GM12878 (cell line): ENCODE results near the gene WWC2. TPM values are rescaled to one million over a fixed set of nuclear protein-coding genes. Genes with fewer than 3 reads are reported as not detected.

Source experiments
- ATAC-seq: fragments of 200-7000 bp; cut with Tn5 transposase; 3 replicates; pipeline ENCODE4 v1.9.1; 2020; ENCODE audit warnings: mild to moderate bottlenecking, moderate library complexity
- BruUV-seq: library from RNA; stranded (reverse); fragments of 400-500 nt; replicated peaks from 2 replicates; lab custom pipeline; 2021; lab: Mats Ljungman, UMichigan
- CTCF ChIA-PET: fragments of 300-600 bp; sonication (Branson Sonifier 250); formaldehyde crosslinking; extraction: SDS; loops from one replicate; lab custom pipeline; 2021; ENCODE audit warnings: inconsistent platforms; lab: Yijun Ruan, JAX
- POLR2A ChIA-PET: fragments of 350-600 bp; formaldehyde crosslinking; extraction: SDS; loops from one replicate; lab custom pipeline; 2021; ENCODE audit warnings: inconsistent platforms; lab: Charles Lee
- RAD21 ChIA-PET: fragments of 300-600 bp; sonication (Branson Sonifier 250); formaldehyde crosslinking; loops from one replicate; lab custom pipeline; 2023; ENCODE audit warnings: antibody characterized with exemption; ENCODE audit not compliant: unreplicated experiment; lab: Charles Lee
- SMC1A ChIA-PET: fragments of 300-600 bp; sonication (Branson Sonifier 250); formaldehyde crosslinking; loops from one replicate; lab custom pipeline; 2023; ENCODE audit not compliant: unreplicated experiment, uncharacterized antibody; lab: Charles Lee
- DNase-seq: peaks from one replicate; pipeline ENCODE4 v3.0.0-alpha.2; 2011; ENCODE audit warnings: low read depth, low spot score
- FAIRE-seq: peaks from 3 replicates; lab custom pipeline; 2011; peaks lifted over from hg19 to GRCh38; lab: Jason Lieb, UNC
- H2AFZ ChIP-seq: 2 replicates; pipeline ENCODE4 v1.6.0; 2011; ENCODE audit warnings: low read depth, low read length, control low read depth; ENCODE audit not compliant: control insufficient read depth
- H3K27ac ChIP-seq: 2 replicates; pipeline ENCODE4 v1.5.1; 2011; ENCODE audit warnings: control low read depth; ENCODE audit not compliant: control insufficient read depth, insufficient read depth
- H3K27me3 ChIP-seq, 2 experiments: replicated peaks in 1 of 2; 2 replicates each; pipeline versions ENCODE4 v1.6.0 to v1.6.1; 2011; ENCODE audit warnings: low read length in 1 of 2; ENCODE audit not compliant: control insufficient read depth in 2 of 2, insufficient read depth in 2 of 2
- H3K36me3 ChIP-seq, 2 experiments: 2 replicates each; pipeline ENCODE4 v1.5.1; 2011; ENCODE audit warnings: low read length in 1 of 2; ENCODE audit not compliant: control insufficient read depth in 2 of 2, insufficient read depth in 2 of 2
- H3K4me1 ChIP-seq: 2 replicates; pipeline ENCODE4 v1.6.1; 2011; ENCODE audit warnings: mild to moderate bottlenecking, low read length, moderate library complexity, mixed read lengths; ENCODE audit not compliant: control insufficient read depth, insufficient read depth
- H3K4me2 ChIP-seq: 2 replicates; pipeline ENCODE4 v1.6.0; 2011; ENCODE audit warnings: control low read depth; ENCODE audit not compliant: control insufficient read depth, insufficient read depth
- H3K4me3 ChIP-seq: fragments of 200-600 bp; sonication (generic); 2 replicates; pipeline ENCODE4 v1.5.1; 2016
- H3K79me2 ChIP-seq: 2 replicates; pipeline ENCODE4 v1.6.0; 2011; ENCODE audit warnings: low read length; ENCODE audit not compliant: control insufficient read depth, insufficient read depth
- H3K9ac ChIP-seq: 2 replicates; pipeline ENCODE4 v1.8.0; 2011; ENCODE audit warnings: low read length, control low read depth, mixed read lengths; ENCODE audit not compliant: control insufficient read depth, insufficient read depth
- H3K9me3 ChIP-seq: replicated peaks from 3 replicates; pipeline ENCODE4 v1.5.1; 2011; ENCODE audit warnings: mild to moderate bottlenecking, low read length; ENCODE audit not compliant: control insufficient read depth, insufficient read depth
- H4K20me1 ChIP-seq: 2 replicates; pipeline ENCODE4 v1.6.0; 2011; ENCODE audit not compliant: control insufficient read depth, insufficient read depth
- BACH1 ChIP-seq: fragments of 450-650 bp; IDR thresholded peaks from 2 replicates; pipeline ENCODE4 v1.6.1; 2017; ENCODE audit warnings: mild to moderate bottlenecking, borderline replicate concordance
- BHLHE40 ChIP-seq, 2 experiments: fragments of 450-650 bp in 1 of 2; IDR thresholded peaks; 2 replicates each; pipeline ENCODE4 v1.6.1; 2011 to 2017; ENCODE audit warnings: low read depth in 2 of 2, borderline replicate concordance in 1 of 2, improper control_type of control experiment in 1 of 2, low read length in 1 of 2, mild to moderate bottlenecking in 1 of 2
- CHD2 ChIP-seq: IDR thresholded peaks from 2 replicates; pipeline ENCODE4 v1.6.1; 2011; ENCODE audit warnings: low read depth, low read length, improper control_type of control experiment, borderline replicate concordance
- CREM ChIP-seq: IDR thresholded peaks from 2 replicates; pipeline ENCODE4 v1.6.1; 2014; ENCODE audit warnings: antibody characterized with exemption, low read depth
- GABPA ChIP-seq: IDR thresholded peaks from 2 replicates; pipeline ENCODE4 v1.6.1; 2014; ENCODE audit warnings: antibody characterized with exemption, low read depth, mild to moderate bottlenecking, inconsistent platforms
- HCFC1 ChIP-seq: fragments of 150-350 bp; IDR thresholded peaks from 2 replicates; pipeline ENCODE4 v1.6.1; 2014; ENCODE audit warnings: low read length
- IRF4 ChIP-seq: IDR thresholded peaks from 2 replicates; pipeline ENCODE4 v1.6.1; 2011; ENCODE audit warnings: low read depth, low read length
- MYB ChIP-seq: fragments of 150-350 bp; IDR thresholded peaks from 2 replicates; pipeline ENCODE4 v1.6.1; 2014; ENCODE audit warnings: mild to moderate bottlenecking, low read depth, low read length, borderline replicate concordance
- NFXL1 ChIP-seq: fragments of 450-650 bp; IDR thresholded peaks from 2 replicates; pipeline ENCODE4 v1.6.1; 2017; ENCODE audit warnings: antibody characterized with exemption, mild to moderate bottlenecking, borderline replicate concordance
- NR2F1 ChIP-seq: fragments of 450-650 bp; conservative IDR thresholded peaks from 2 replicates; pipeline ENCODE4 v1.6.1; 2017; ENCODE audit warnings: mild to moderate bottlenecking
- PAX8 ChIP-seq: fragments of 450-650 bp; IDR thresholded peaks from 2 replicates; pipeline ENCODE4 v1.6.1; 2017; ENCODE audit warnings: mild to moderate bottlenecking, moderate library complexity
- RAD21 ChIP-seq: IDR thresholded peaks from 2 replicates; pipeline ENCODE4 v1.6.1; 2011; ENCODE audit warnings: mild to moderate bottlenecking, low read depth, low read length, moderate library complexity; ENCODE audit not compliant: insufficient read depth
- RUNX3 ChIP-seq: IDR thresholded peaks from 2 replicates; pipeline ENCODE4 v1.6.1; 2012; ENCODE audit warnings: low read length, inconsistent platforms
- SIN3A ChIP-seq: IDR thresholded peaks from 2 replicates; pipeline ENCODE4 v1.6.1; 2012; ENCODE audit warnings: low read depth, low read length, improper control_type of control experiment
- SUPT20H ChIP-seq: IDR thresholded peaks from 2 replicates; pipeline ENCODE4 v1.6.1; 2011; ENCODE audit warnings: low read depth, mild to moderate bottlenecking, low read length, moderate library complexity, borderline replicate concordance; ENCODE audit not compliant: control insufficient read depth
- SUZ12 ChIP-seq: fragments of 200-600 bp; sonication (generic); IDR thresholded peaks from one replicate; pipeline ENCODE4 v1.6.1; 2018; ENCODE audit warnings: antibody characterized with exemption, mild to moderate bottlenecking; ENCODE audit not compliant: unreplicated experiment
- TCF7 ChIP-seq: IDR thresholded peaks from 2 replicates; pipeline ENCODE4 v1.6.1; 2014; ENCODE audit warnings: antibody characterized with exemption, borderline replicate concordance
- YY1 ChIP-seq: IDR thresholded peaks from 2 replicates; pipeline ENCODE4 v1.6.1; 2011; ENCODE audit warnings: low read depth, mild to moderate bottlenecking, low read length
- ZNF207 ChIP-seq: fragments of 450-650 bp; IDR thresholded peaks from 2 replicates; pipeline ENCODE4 v1.6.1; 2014; ENCODE audit warnings: antibody characterized with exemption, mild to moderate bottlenecking, borderline replicate concordance
- ZNF274 ChIP-seq: IDR thresholded peaks from one replicate; pipeline ENCODE4 v1.8.0; 2011; ENCODE audit not compliant: insufficient read length, insufficient read depth
- ZNF384 ChIP-seq: IDR thresholded peaks from 2 replicates; pipeline ENCODE4 v1.6.1; 2012; ENCODE audit warnings: low read depth, mild to moderate bottlenecking, low read length, improper control_type of control experiment, borderline replicate concordance
- whole genome bisulfite sequencing: methylation state at CpG from one replicate; pipeline ENCODE4 v1.1.6; 2016; ENCODE audit warnings: low lambda C conversion rate; ENCODE audit not compliant: insufficient replicate concordance, insufficient coverage; ENCODE audit errors: missing lambda C conversion rate; 5-methylcytosine and 5-hydroxymethylcytosine counted together
- in situ Hi-C: fragments of 300-500 bp; cut with MboI; formaldehyde crosslinking; loops from 9 replicates; pipeline ENCODE4 v1.14.3; 2018; ENCODE audit warnings: mixed read lengths
- intact Hi-C: fragments of 100-400 bp; cut with micrococcal nuclease; formaldehyde crosslinking; loops from one replicate; pipeline ENCODE4 v1.14.2; 2022; ENCODE audit not compliant: unreplicated experiment
- polyA plus RNA-seq, 11 experiments: library from polyadenylated mRNA; depleted of rRNA in 4 of 11; unstranded in 6 of 11; stranded (reverse) in 5 of 11; fragments of >200 nt; fragmentation: Nextera tagmentation in 4 of 11; fragmentation: Illumina TruSeq in 1 of 11; extraction: Ambion mirVana in 4 of 11; extraction: Trizol in 1 of 11; gene quantifications; 1 replicate in 1 of 11; 2 replicates in 10 of 11; pipeline versions ENCODE4 v1.2.1 to v1.2.3, GENCODE V29; 2011 to 2016; ENCODE audit warnings: inconsistent platforms in 2 of 11, missing spikeins in 2 of 11, low read depth in 1 of 11
- total RNA-seq, 4 experiments: library from RNA; depleted of rRNA in 3 of 4; stranded (reverse); fragments of >200 nt in 3 of 4; fragmentation: Illumina TruSeq in 1 of 4; extraction: Trizol in 1 of 4; gene quantifications; 2 replicates each; pipeline versions ENCODE4 v1.2.1 to v1.2.3, GENCODE V29; 2013 to 2021
- TF ChIP-seq, protein P1 (sequence below): fragments of 450-650 bp; IDR thresholded peaks from 2 replicates; pipeline ENCODE4 v1.6.1; 2016; ENCODE audit warnings: mild to moderate bottlenecking

Gene WWC2
- total and polyA plus RNA-seq, 10 of the 15 experiments (the other 5 are each of a cell fraction or from before 2014, with no cell fraction given), result 0.02 to 0.72 (median 0.06) TPM; not detected in 3

DNA sequence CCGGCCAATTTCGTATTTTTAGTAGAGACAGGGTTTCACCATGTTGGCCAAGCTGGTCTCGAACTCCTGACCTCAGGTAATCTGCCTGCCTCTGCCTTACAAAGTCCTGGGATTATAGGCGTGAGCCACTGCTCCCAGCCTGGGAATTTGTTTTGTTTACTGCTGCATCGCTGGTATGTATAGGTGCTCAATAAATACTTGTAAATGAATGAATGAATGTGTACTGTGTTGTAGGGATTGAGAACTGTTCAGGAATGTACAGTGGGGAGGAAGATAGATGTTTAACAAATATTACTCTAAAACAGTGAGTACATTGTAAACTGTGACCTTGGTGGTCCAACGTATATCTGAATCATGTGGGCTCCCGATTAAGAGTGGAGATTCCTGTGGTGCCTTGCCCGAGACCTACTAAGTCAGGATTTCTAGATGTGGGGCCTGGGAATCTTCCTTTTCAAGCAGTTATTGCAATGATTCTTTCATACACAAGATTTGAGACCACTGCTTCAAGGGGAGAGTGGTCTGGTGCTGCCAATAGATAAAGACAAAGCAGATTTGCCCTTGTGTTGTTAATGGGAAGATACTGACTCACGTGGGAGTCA is 41.0 kb downstream of the WWC2 start (continued):
- no peak for TF ChIP-seq RAD21
- TF ChIP-seq NFXL1, result no peak

DNA sequence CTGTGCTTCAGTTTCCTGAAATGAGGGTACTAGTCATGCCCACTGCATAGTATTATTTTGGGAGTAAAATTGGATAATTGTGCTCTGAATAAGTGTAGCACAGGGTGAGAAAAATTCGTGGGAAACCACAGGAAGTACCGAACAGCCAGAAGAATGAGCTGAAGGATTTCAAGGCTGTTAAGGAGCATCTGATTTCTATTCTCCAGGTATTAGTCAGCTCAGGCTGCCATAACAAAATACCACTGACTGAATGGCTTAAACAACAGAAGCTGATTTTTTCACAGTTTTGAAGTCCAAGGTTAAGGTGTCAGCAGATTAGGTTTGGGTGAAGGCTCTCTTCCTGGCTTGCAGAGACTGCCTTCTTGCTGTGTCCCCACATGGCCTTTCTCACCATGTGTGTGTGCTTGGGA is 41.9 kb downstream of the WWC2 start:
- ChIA-PET CTCF (no interaction called here), SMC1A (no interaction called here), POLR2A (no interaction called here), RAD21 (no interaction called here)
- Histone ChIP-seq H3K9me3 (no peaks in the 10 kb centered on the region), H3K4me1 (no peaks in the 10 kb centered on the region), H2AFZ (no peak overlapping the region), H3K79me2 (no peaks in the 10 kb centered on the region), H3K4me3 (no peak overlapping the region), H3K27me3 (peaks cover 0 to 3% of the 10 kb centered on the region in 2 experiments; a peak in 1 of 4 replicates), H4K20me1 (no peaks in the 10 kb centered on the region), H3K36me3 (no peaks in the 10 kb centered on the region), H3K27ac (no peak overlapping the region), H3K9ac (no peak overlapping the region), H3K4me2 (no peak overlapping the region)
- no peak for TF ChIP-seq CHD2
- TF ChIP-seq IRF4, result no peak
- TF ChIP-seq SUZ12, result no peak
- TF ChIP-seq BHLHE40 (IDR thresholded peaks at IDR 0.05; ENCODE audit: borderline replicate concordance in 1 of 2, low read depth in 2 of 2, low read length in 1 of 2), result no peak
- TF ChIP-seq PAX8, result no peak
- TF ChIP-seq SUPT20H, result no peak
- no peak for TF ChIP-seq ZNF274
- TF ChIP-seq SIN3A, result no peak
- TF ChIP-seq RUNX3, result no peak
- TF ChIP-seq ZNF207, result no peak
- TF ChIP-seq GABPA, result no peak
- TF ChIP-seq NR2F1, result no peak
- no peak for TF ChIP-seq MYB
- no peak for TF ChIP-seq CREM
- no peak for TF ChIP-seq HCFC1
- TF ChIP-seq TCF7, result no peak
- TF ChIP-seq ZNF384, result no peak
- TF ChIP-seq, protein P1, sequence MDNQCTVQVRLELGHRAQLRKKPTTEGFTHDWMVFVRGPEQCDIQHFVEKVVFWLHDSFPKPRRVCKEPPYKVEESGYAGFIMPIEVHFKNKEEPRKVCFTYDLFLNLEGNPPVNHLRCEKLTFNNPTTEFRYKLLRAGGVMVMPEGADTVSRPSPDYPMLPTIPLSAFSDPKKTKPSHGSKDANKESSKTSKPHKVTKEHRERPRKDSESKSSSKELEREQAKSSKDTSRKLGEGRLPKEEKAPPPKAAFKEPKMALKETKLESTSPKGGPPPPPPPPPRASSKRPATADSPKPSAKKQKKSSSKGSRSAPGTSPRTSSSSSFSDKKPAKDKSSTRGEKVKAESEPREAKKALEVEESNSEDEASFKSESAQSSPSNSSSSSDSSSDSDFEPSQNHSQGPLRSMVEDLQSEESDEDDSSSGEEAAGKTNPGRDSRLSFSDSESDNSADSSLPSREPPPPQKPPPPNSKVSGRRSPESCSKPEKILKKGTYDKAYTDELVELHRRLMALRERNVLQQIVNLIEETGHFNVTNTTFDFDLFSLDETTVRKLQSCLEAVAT, result no peak
- no peak for TF ChIP-seq BACH1
- TF ChIP-seq YY1, result no peak
- WGBS, result 39% methylated on average over 2 of the region's 2 CpGs
- ATAC-seq, result no peak
- in situ Hi-C loops, result no loop called here
- intact Hi-C loops, result no loop called here
- BruUV-seq, result no TSS peak
- no peak for FAIRE-seq
- no peak for DNase-seq
